DMS79 (cell line): Measurements from ENCODE around the gene NDST3.
"Not testable (repeated sequence)": the region's sequence is repeated elsewhere in the genome, so short reads cannot be mapped to it uniquely, and the experiment has no call there.

Experiments
- DNase-seq: peaks from one replicate; lab custom pipeline; 2025; lab: John Stamatoyannopoulos, UW

Gene NDST3

GRCh38 chr4:118271788-118272187 lies 237.5 kb downstream of the NDST3 start:
- no peak for DNase-seq

GRCh38 chr4:118273642-118274041 lies 239.4 kb downstream of the NDST3 start:
- no peak for DNase-seq

- DNase-seq = no peak
Measured at GRCh38 chr4:118276580-118276979, 242.3 kb downstream of the NDST3 start.

GRCh38 chr4:118277243-118277642 lies 243.0 kb downstream of the NDST3 start:
- DNase-seq = no peak

GRCh38 chr4:118278473-118279274 lies 244.4 kb downstream of the NDST3 start:
- peak; percentile 76 for DNase-seq

GRCh38 chr4:118279328-118279727 lies 245.0 kb downstream of the NDST3 start:
- no peak for DNase-seq

- DNase-seq = no peak
Measured at GRCh38 chr4:118279920-118280432, 245.7 kb downstream of the NDST3 start.

- DNase-seq = no peak
Measured at GRCh38 chr4:118280501-118281218, 246.4 kb downstream of the NDST3 start.

GRCh38 chr4:118281611-118282442 lies 247.5 kb downstream of the NDST3 start:
- DNase-seq = peak; percentile 10

- DNase-seq = no peak
Measured at GRCh38 chr4:118282692-118283091, 248.4 kb downstream of the NDST3 start.

GRCh38 chr4:118284169-118284568 lies 249.9 kb downstream of the NDST3 start:
- no peak for DNase-seq

- DNase-seq = no peak
Measured at GRCh38 chr4:118285931-118286330, 251.6 kb downstream of the NDST3 start.

GRCh38 chr4:118286685-118287084 lies 252.4 kb downstream of the NDST3 start:
- no peak for DNase-seq

- no peak for DNase-seq
Measured at GRCh38 chr4:118287711-118288451, 253.6 kb downstream of the NDST3 start.

GRCh38 chr4:118289794-118290193 lies 255.5 kb downstream of the NDST3 start:
- DNase-seq = no peak

GRCh38 chr4:118290951-118291350 lies 256.7 kb downstream of the NDST3 start:
- no peak for DNase-seq

- no peak for DNase-seq
Measured at GRCh38 chr4:118296729-118297128, 262.4 kb downstream of the NDST3 start.

- DNase-seq = not testable (repeated sequence)
Measured at GRCh38 chr4:118299619-118300018, 265.3 kb downstream of the NDST3 start.

- DNase-seq = no peak
Measured at GRCh38 chr4:118307643-118308042, 273.4 kb downstream of the NDST3 start.
